KOPT-K1 (cell line): ENCODE measurements around the gene MGAT2.

Experiments
- H3K27ac ChIP-seq: fragments of 200-600 bp; sonication (generic); 2 replicates; pipeline ENCODE4 v1.5.1; 2016; ENCODE audit warnings: antibody characterized with exemption, mild to moderate bottlenecking, low read depth, low read length; ENCODE audit not compliant: poor library complexity, severe bottlenecking
- H3K36me3 ChIP-seq: fragments of 200-600 bp; sonication (generic); 2 replicates; pipeline ENCODE4 v1.5.1; 2017; ENCODE audit warnings: antibody characterized with exemption, mild to moderate bottlenecking, low read length, moderate library complexity; ENCODE audit not compliant: insufficient read depth
- H3K9me3 ChIP-seq: fragments of 200-600 bp; sonication (generic); 2 replicates; pipeline ENCODE4 v1.5.1; 2017; ENCODE audit warnings: antibody characterized with exemption, low read length, mild to moderate bottlenecking; ENCODE audit not compliant: insufficient read depth, poor library complexity, severe bottlenecking

The MGAT2 gene

GRCh38 chr14:49670475-49670874 is 49.9 kb downstream of the MGAT2 start:
- Histone ChIP-seq H3K36me3 (peaks cover 86% of the 10 kb centered on the region), H3K27ac (no peak overlapping the region), H3K9me3 (no peaks in the 10 kb centered on the region)
